C4-2B (cell line): ENCODE results near the gene SMG9.

Experiments used
- CTCF ChIP-seq: fragments of 450-650 bp; conservative IDR thresholded peaks from 2 replicates; pipeline ENCODE4 v1.5.1; 2017; ENCODE audit warnings: mild to moderate bottlenecking
- ZFX ChIP-seq: fragments of 450-650 bp; IDR thresholded peaks from 2 replicates; pipeline ENCODE4 v1.6.1; 2017

- TF ChIP-seq CTCF: no peak
- no peak for TF ChIP-seq ZFX
Measured at GRCh38 chr19:43749152-43749551, 5.6 kb downstream of the SMG9 start.
